Dendritic cell treated with granulocyte-macrophage colony-stimulating factor and Interleukin-4, amounts not matched to agents 40 ng/mL and 50 ng/mL, for 4 days (primary cell): ENCODE results near the gene EFHC2.
"Not testable (repeated sequence)": the region's sequence is repeated elsewhere in the genome, so short reads cannot be mapped to it uniquely, and the experiment has no call there.

Experiments
- H3K27ac Mint-ChIP-seq: one replicate; pipeline ENCODE4 v1.8.0; 2022; ENCODE audit warnings: mild to moderate bottlenecking, mixed read lengths
- H3K27me3 Mint-ChIP-seq: one replicate; pipeline ENCODE4 v1.8.0; 2022; ENCODE audit warnings: mild to moderate bottlenecking, mixed read lengths
- H3K36me3 Mint-ChIP-seq: one replicate; pipeline ENCODE4 v1.8.0; 2022; ENCODE audit warnings: low read depth, mixed read lengths
- H3K4me1 Mint-ChIP-seq: one replicate; pipeline ENCODE4 v1.8.0; 2022; ENCODE audit warnings: low read depth, mixed read lengths
- H3K4me3 Mint-ChIP-seq: one replicate; pipeline ENCODE4 v1.8.0; 2022; ENCODE audit warnings: mild to moderate bottlenecking, moderate library complexity, mixed read lengths
- H3K9me3 Mint-ChIP-seq: one replicate; pipeline ENCODE4 v1.8.0; 2022; ENCODE audit warnings: mixed read lengths
- intact Hi-C: fragments of 100-400 bp; cut with micrococcal nuclease; formaldehyde crosslinking; loops from one replicate; pipeline ENCODE4 v1.15.0; 2022

EFHC2 gene

GRCh38 chrX:44267116-44267515 is 76.4 kb downstream of the EFHC2 start:
- no peak overlapping the region for H3K27ac Mint-ChIP-seq
- H3K9me3 Mint-ChIP-seq: no peaks in the 10 kb centered on the region
- H3K36me3 Mint-ChIP-seq: no peaks in the 10 kb centered on the region
- peaks cover 40% of the 10 kb centered on the region for H3K27me3 Mint-ChIP-seq
- intact Hi-C loops: no loop called here
- no peak overlapping the region for H3K4me3 Mint-ChIP-seq
- H3K4me1 Mint-ChIP-seq: no peaks in the 10 kb centered on the region

GRCh38 chrX:44265559-44265958 is 77.9 kb downstream of the EFHC2 start:
- Mint-ChIP-seq H3K36me3 (no peaks in the 10 kb centered on the region), H3K4me3 (no peak overlapping the region), H3K4me1 (no peaks in the 10 kb centered on the region), H3K27ac (no peak overlapping the region), H3K27me3 (peaks cover 43% of the 10 kb centered on the region), H3K9me3 (no peaks in the 10 kb centered on the region)
- intact Hi-C loops: no loop called here

GRCh38 chrX:44264936-44265335 is 78.5 kb downstream of the EFHC2 start:
- H3K27me3 Mint-ChIP-seq: peaks cover 45% of the 10 kb centered on the region
- H3K9me3 Mint-ChIP-seq: no peaks in the 10 kb centered on the region
- intact Hi-C loops: no loop called here
- no peak overlapping the region for H3K4me3 Mint-ChIP-seq
- H3K36me3 Mint-ChIP-seq: no peaks in the 10 kb centered on the region
- H3K4me1 Mint-ChIP-seq: no peaks in the 10 kb centered on the region
- no peak overlapping the region for H3K27ac Mint-ChIP-seq

GRCh38 chrX:44261286-44261685 is 82.2 kb downstream of the EFHC2 start:
- intact Hi-C loops: no loop called here
- Mint-ChIP-seq H3K9me3 (no peaks in the 10 kb centered on the region), H3K27me3 (peaks cover 63% of the 10 kb centered on the region), H3K27ac (no peak overlapping the region), H3K36me3 (no peaks in the 10 kb centered on the region), H3K4me1 (peaks cover 4% of the 10 kb centered on the region), H3K4me3 (no peak overlapping the region)

GRCh38 chrX:44260609-44261008 is 82.9 kb downstream of the EFHC2 start:
- intact Hi-C loops: no loop called here
- H3K27ac Mint-ChIP-seq: no peak overlapping the region
- peaks cover 65% of the 10 kb centered on the region for H3K27me3 Mint-ChIP-seq
- peaks cover 11% of the 10 kb centered on the region for H3K4me1 Mint-ChIP-seq
- H3K36me3 Mint-ChIP-seq: no peaks in the 10 kb centered on the region
- H3K9me3 Mint-ChIP-seq: no peaks in the 10 kb centered on the region
- no peak overlapping the region for H3K4me3 Mint-ChIP-seq

GRCh38 chrX:44255742-44256141 is 87.7 kb downstream of the EFHC2 start:
- H3K4me3 Mint-ChIP-seq, H3K9me3 Mint-ChIP-seq, intact Hi-C loops, H3K27ac Mint-ChIP-seq, H3K36me3 Mint-ChIP-seq: not testable (repeated sequence)
- Mint-ChIP-seq H3K27me3 (peaks cover 52% of the 10 kb centered on the region), H3K4me1 (peaks cover 40% of the 10 kb centered on the region)

- intact Hi-C loops: no loop called here
- Mint-ChIP-seq H3K27ac (no peak overlapping the region), H3K4me3 (no peak overlapping the region), H3K36me3 (no peaks in the 10 kb centered on the region), H3K4me1 (peaks cover 40% of the 10 kb centered on the region), H3K9me3 (no peaks in the 10 kb centered on the region), H3K27me3 (peaks cover 43% of the 10 kb centered on the region)
These were observed 89.9 kb downstream of the EFHC2 start for GRCh38 chrX:44253575-44253942.

GRCh38 chrX:44252688-44253574 is 90.5 kb downstream of the EFHC2 start:
- H3K27me3 Mint-ChIP-seq: peaks cover 38% of the 10 kb centered on the region
- H3K27ac Mint-ChIP-seq, intact Hi-C loops, H3K36me3 Mint-ChIP-seq, H3K4me3 Mint-ChIP-seq, H3K9me3 Mint-ChIP-seq: not testable (repeated sequence)
- peaks cover 40% of the 10 kb centered on the region for H3K4me1 Mint-ChIP-seq

GRCh38 chrX:44247468-44247867 is 96.0 kb downstream of the EFHC2 start:
- Mint-ChIP-seq H3K4me1 (peaks cover 9% of the 10 kb centered on the region), H3K9me3 (no peaks in the 10 kb centered on the region), H3K36me3 (no peaks in the 10 kb centered on the region), H3K27ac (no peak overlapping the region), H3K27me3 (peaks cover 9% of the 10 kb centered on the region), H3K4me3 (no peak overlapping the region)
- intact Hi-C loops: loop anchor here (10.0 kb wide), 2 partner anchors 223 to 413 kb away; no protein-coding TSS in a partner anchor

- Mint-ChIP-seq H3K4me1 (peaks cover 9% of the 10 kb centered on the region), H3K27me3 (peaks cover 9% of the 10 kb centered on the region), H3K36me3 (no peaks in the 10 kb centered on the region), H3K4me3 (no peak overlapping the region), H3K9me3 (no peaks in the 10 kb centered on the region), H3K27ac (no peak overlapping the region)
- intact Hi-C loops: loop anchor here (10.0 kb wide), 2 partner anchors 222 to 412 kb away; no protein-coding TSS in a partner anchor
These were observed 96.6 kb downstream of the EFHC2 start for GRCh38 chrX:44246826-44247225.

GRCh38 chrX:44245733-44246132 is 97.7 kb downstream of the EFHC2 start:
- H3K36me3 Mint-ChIP-seq: no peaks in the 10 kb centered on the region
- peaks cover 9% of the 10 kb centered on the region for H3K4me1 Mint-ChIP-seq
- H3K27me3 Mint-ChIP-seq: peaks cover 9% of the 10 kb centered on the region
- intact Hi-C loops: loop anchor here (10.0 kb wide), 2 partner anchors 221 to 411 kb away; no protein-coding TSS in a partner anchor
- H3K4me3 Mint-ChIP-seq: no peak overlapping the region
- H3K27ac Mint-ChIP-seq: no peak overlapping the region
- no peaks in the 10 kb centered on the region for H3K9me3 Mint-ChIP-seq

GRCh38 chrX:44244008-44244407 is 99.5 kb downstream of the EFHC2 start:
- no peak overlapping the region for H3K27ac Mint-ChIP-seq
- H3K4me1 Mint-ChIP-seq: peaks cover 9% of the 10 kb centered on the region
- no peak overlapping the region for H3K4me3 Mint-ChIP-seq
- H3K9me3 Mint-ChIP-seq: no peaks in the 10 kb centered on the region
- intact Hi-C loops: loop anchor here (1.0 to 10.0 kb wide), 3 partner anchors 219 to 409 kb away; no protein-coding TSS in a partner anchor
- H3K27me3 Mint-ChIP-seq: peaks cover 6% of the 10 kb centered on the region
- no peaks in the 10 kb centered on the region for H3K36me3 Mint-ChIP-seq

GRCh38 chrX:44241546-44241945 is 101.9 kb downstream of the EFHC2 start:
- intact Hi-C loops: loop anchor here (10.0 kb wide), 2 partner anchors 217 to 407 kb away; no protein-coding TSS in a partner anchor
- no peaks in the 10 kb centered on the region for H3K9me3 Mint-ChIP-seq

GRCh38 chrX:44240036-44240435 is 103.4 kb downstream of the EFHC2 start:
- H3K27ac Mint-ChIP-seq: no peak overlapping the region

More at GRCh38 chrX:44241546-44241945, 101.9 kb downstream of the EFHC2 start:
- Mint-ChIP-seq H3K27ac (no peak overlapping the region), H3K4me1 (peaks cover 9% of the 10 kb centered on the region), H3K36me3 (no peaks in the 10 kb centered on the region), H3K4me3 (no peak overlapping the region), H3K27me3 (peaks cover 7% of the 10 kb centered on the region)

More at GRCh38 chrX:44240036-44240435, 103.4 kb downstream of the EFHC2 start:
- no peak overlapping the region for H3K4me3 Mint-ChIP-seq
- H3K27me3 Mint-ChIP-seq: peaks cover 7% of the 10 kb centered on the region
- peaks cover 9% of the 10 kb centered on the region for H3K4me1 Mint-ChIP-seq
- intact Hi-C loops: loop anchor here (10.0 kb wide), 2 partner anchors 215 to 405 kb away; no protein-coding TSS in a partner anchor
- H3K9me3 Mint-ChIP-seq: no peaks in the 10 kb centered on the region
- H3K36me3 Mint-ChIP-seq: no peaks in the 10 kb centered on the region
